ENCODE data around the gene ABCA4. TPM values are rescaled to one million over a fixed set of nuclear protein-coding genes. Genes with fewer than 3 reads are reported as not detected.

ABCA4 gene
- total and polyA plus RNA-seq, 2 donors (not counting 3 experiments of a cell fraction or from before 2014, with no cell fraction given) = 2.3 to 4.9 TPM

DNA sequence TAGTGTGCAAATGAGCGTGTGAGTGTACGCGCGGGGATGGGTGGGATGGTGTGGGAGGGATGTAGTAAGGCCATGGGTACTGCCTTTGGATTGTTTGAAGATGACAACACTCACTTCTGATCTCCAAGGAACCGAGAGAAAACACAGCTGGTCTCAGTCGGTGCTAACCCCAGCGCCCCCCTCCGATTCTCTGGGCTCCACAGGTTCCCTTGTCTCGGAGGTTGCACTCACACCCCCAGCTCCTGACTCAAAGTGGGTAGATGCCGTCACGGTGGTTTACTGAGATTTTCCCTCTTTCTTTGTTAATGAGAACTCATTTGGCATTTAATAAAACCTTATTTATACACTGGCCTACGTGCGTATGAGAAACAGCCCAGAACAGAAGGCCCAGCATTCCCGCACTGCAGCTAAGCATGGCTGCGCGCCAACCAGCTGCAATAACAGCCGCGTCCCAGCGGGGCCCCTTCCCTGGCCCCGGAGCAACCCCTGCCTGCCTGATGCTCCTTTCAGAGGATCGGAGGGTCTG lies 25.8 kb downstream of the ABCA4 start:
- TF ChIP-seq MYC (IDR thresholded peaks at IDR 0.05; ENCODE audit: low read depth, low read length) (no peak), EZH2 (IDR thresholded peaks at IDR 0.05; ENCODE audit: borderline replicate concordance, low read depth, low read length, severe bottlenecking) (no peak), POLR2A (IDR thresholded peaks at IDR 0.05; ENCODE audit: low read depth, low read length) (peak; percentile 5), FOS (IDR thresholded peaks at IDR 0.05; ENCODE audit: borderline replicate concordance, insufficient read depth, low read length) (no peak), GATA2 (IDR thresholded peaks at IDR 0.05; ENCODE audit: insufficient read depth, insufficient read length, low read depth, low read length) (no peak), POLR2AphosphoS5 (IDR thresholded peaks at IDR 0.05; ENCODE audit: insufficient read depth, low read depth, low read length) (no peak), JUN (IDR thresholded peaks at IDR 0.05; ENCODE audit: borderline replicate concordance, insufficient read depth, insufficient read length, low read depth) (peak; percentile 3)
- TF ChIP-seq, protein P1, sequence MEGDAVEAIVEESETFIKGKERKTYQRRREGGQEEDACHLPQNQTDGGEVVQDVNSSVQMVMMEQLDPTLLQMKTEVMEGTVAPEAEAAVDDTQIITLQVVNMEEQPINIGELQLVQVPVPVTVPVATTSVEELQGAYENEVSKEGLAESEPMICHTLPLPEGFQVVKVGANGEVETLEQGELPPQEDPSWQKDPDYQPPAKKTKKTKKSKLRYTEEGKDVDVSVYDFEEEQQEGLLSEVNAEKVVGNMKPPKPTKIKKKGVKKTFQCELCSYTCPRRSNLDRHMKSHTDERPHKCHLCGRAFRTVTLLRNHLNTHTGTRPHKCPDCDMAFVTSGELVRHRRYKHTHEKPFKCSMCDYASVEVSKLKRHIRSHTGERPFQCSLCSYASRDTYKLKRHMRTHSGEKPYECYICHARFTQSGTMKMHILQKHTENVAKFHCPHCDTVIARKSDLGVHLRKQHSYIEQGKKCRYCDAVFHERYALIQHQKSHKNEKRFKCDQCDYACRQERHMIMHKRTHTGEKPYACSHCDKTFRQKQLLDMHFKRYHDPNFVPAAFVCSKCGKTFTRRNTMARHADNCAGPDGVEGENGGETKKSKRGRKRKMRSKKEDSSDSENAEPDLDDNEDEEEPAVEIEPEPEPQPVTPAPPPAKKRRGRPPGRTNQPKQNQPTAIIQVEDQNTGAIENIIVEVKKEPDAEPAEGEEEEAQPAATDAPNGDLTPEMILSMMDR (IDR thresholded peaks at IDR 0.05; ENCODE audit: extremely low read depth in 1 of 2, insufficient read depth in 1 of 2, low read depth in 1 of 2, low read length in 2 of 2) = no peak
- TF ChIP-seq, protein P2, sequence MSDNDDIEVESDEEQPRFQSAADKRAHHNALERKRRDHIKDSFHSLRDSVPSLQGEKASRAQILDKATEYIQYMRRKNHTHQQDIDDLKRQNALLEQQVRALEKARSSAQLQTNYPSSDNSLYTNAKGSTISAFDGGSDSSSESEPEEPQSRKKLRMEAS (IDR thresholded peaks at IDR 0.05; ENCODE audit: insufficient read depth, insufficient read length) = no peak
- no peaks in the 10 kb centered on the region for H3K36me3 ChIP-seq (ENCODE audit: control insufficient read depth in 2 of 2, extremely low read depth in 1 of 2, insufficient read depth in 2 of 2, low read length in 2 of 2)
- no peaks in the 10 kb centered on the region for H3K79me2 ChIP-seq (ENCODE audit: control insufficient read depth, insufficient read depth, low read length)
- no peak overlapping the region for H3K4me3 ChIP-seq (replicated peaks in 1 of 3; ENCODE audit: insufficient read depth in 1 of 3, low read depth in 1 of 3, low read length in 3 of 3)
- dilution Hi-C loops (cut with MboI; ENCODE audit: extremely low pct_ligation_motif_present, low sequenced_read_pairs) = no loop called here
- H3K4me1 ChIP-seq (ENCODE audit: control insufficient read depth, extremely low read depth, insufficient read depth, low read length) = peaks cover 56% of the 10 kb centered on the region
- FAIRE-seq (peak; percentile 73), DNase-seq (ENCODE audit: low read depth, low spot score) (peak; percentile 97)
- no peaks in the 10 kb centered on the region for H3K27me3 ChIP-seq (ENCODE audit: control insufficient read depth in 2 of 2, insufficient read depth in 2 of 2, low read length in 2 of 2)
- no peaks in the 10 kb centered on the region for H4K20me1 ChIP-seq (replicated peaks; ENCODE audit: control insufficient read depth, extremely low read depth, insufficient read depth, low read length)
- peak overlapping the region; percentile 74 for H3K9ac ChIP-seq (replicated peaks; ENCODE audit: extremely low read depth, insufficient read depth, low read length)
- H3K9me3 ChIP-seq (replicated peaks; ENCODE audit: control insufficient read depth, insufficient read depth, low read length) = no peaks in the 10 kb centered on the region
- H2AFZ ChIP-seq (ENCODE audit: low read depth, low read length) = no peak overlapping the region
- no peak overlapping the region for H3K4me2 ChIP-seq (ENCODE audit: insufficient read depth, low read length)
- no peaks in the 10 kb centered on the region for H3K9me1 ChIP-seq (replicated peaks; ENCODE audit: control insufficient read depth, extremely low read depth, insufficient read depth, low read length)
- peak overlapping the region; percentile 91 for H3K27ac ChIP-seq (ENCODE audit: insufficient read depth, low read depth, low read length)
- intact Hi-C loops (cut with micrococcal nuclease) = no loop called here
- no TSS peak for BruUV-seq (replicated peaks)
- POLR2A ChIA-PET = interaction anchor here (1.2 kb wide), 1 partner anchor 26 kb away, joined by 15 read pairs; no protein-coding TSS in a partner anchor
- CTCF ChIA-PET = interaction anchor here (0.8 to 4.0 kb wide), 17 partner anchors 14 to 241 kb away, joined by 3 to 38 read pairs (median 5); no protein-coding TSS in a partner anchor

Measured in endothelial cell of umbilical vein (primary cell).